ENCODE measurements around the gene RNLS. TPM values are rescaled to one million over a fixed set of nuclear protein-coding genes. Genes with fewer than 3 reads are reported as not detected.

RNLS gene
- total RNA-seq, 2 experiments from 2014 or later: 0.95 to 2.7 TPM

GRCh38 chr10:88522715-88523114 lies 60.4 kb downstream of the RNLS start:
- Histone ChIP-seq H3K9me3 (ENCODE audit: control insufficient read depth in 1 of 2, insufficient read depth in 1 of 2, low read length in 2 of 2) (no peaks in the 10 kb centered on the region), H3K4me3 (ENCODE audit: low read length) (no peak overlapping the region), H3K36me3 (ENCODE audit: insufficient read depth, low read length) (no peaks in the 10 kb centered on the region), H3K4me1 (ENCODE audit: insufficient read depth, low read length) (no peaks in the 10 kb centered on the region), H3K27ac (ENCODE audit: low read depth in 1 of 2, low read length in 2 of 2) (no peak overlapping the region), H3K27me3 (ENCODE audit: control insufficient read depth in 1 of 2, insufficient read depth in 2 of 2, low read length in 2 of 2) (no peaks in the 10 kb centered on the region)
- Mint-ChIP-seq H3K36me3 (ENCODE audit: low read depth) (no peaks in the 10 kb centered on the region), H3K4me3 (no peak overlapping the region), H3K4me1 (ENCODE audit: low read depth) (no peaks in the 10 kb centered on the region), H3K9me3 (no peaks in the 10 kb centered on the region), H3K27me3 (no peaks in the 10 kb centered on the region), H3K27ac (no peak overlapping the region)
- DNase-seq (no peak), ATAC-seq (ENCODE audit: poor library complexity) (no peak)
- intact Hi-C loops (cut with DNase I, micrococcal nuclease): no loop called here
- POLR2A ChIA-PET: no interaction called here
- TF ChIP-seq CTCF (IDR thresholded peaks at IDR 0.05): no peak
- CTCF ChIA-PET: no interaction called here

- CTCF ChIA-PET: no interaction called here
- H3K27me3 Mint-ChIP-seq: no peaks in the 10 kb centered on the region
- intact Hi-C loops (cut with DNase I, micrococcal nuclease): no loop called here
- Histone ChIP-seq H3K9me3 (ENCODE audit: control insufficient read depth in 1 of 2, insufficient read depth in 1 of 2, low read length in 2 of 2) (no peaks in the 10 kb centered on the region), H3K4me1 (ENCODE audit: insufficient read depth, low read length) (no peaks in the 10 kb centered on the region), H3K27me3 (ENCODE audit: control insufficient read depth in 1 of 2, insufficient read depth in 2 of 2, low read length in 2 of 2) (no peaks in the 10 kb centered on the region), H3K4me3 (ENCODE audit: low read length) (no peak overlapping the region), H3K27ac (ENCODE audit: low read depth in 1 of 2, low read length in 2 of 2) (no peak overlapping the region), H3K36me3 (ENCODE audit: insufficient read depth, low read length) (no peaks in the 10 kb centered on the region)
- no peak for TF ChIP-seq CTCF (IDR thresholded peaks at IDR 0.05)
- no peak overlapping the region for H3K27ac Mint-ChIP-seq
- DNase-seq: no peak
- no peak for ATAC-seq (ENCODE audit: poor library complexity)
- H3K36me3 Mint-ChIP-seq (ENCODE audit: low read depth): no peaks in the 10 kb centered on the region
- H3K4me3 Mint-ChIP-seq: no peak overlapping the region
- no peaks in the 10 kb centered on the region for H3K4me1 Mint-ChIP-seq (ENCODE audit: low read depth)
- POLR2A ChIA-PET: no interaction called here
- H3K9me3 Mint-ChIP-seq: no peaks in the 10 kb centered on the region
Measured at GRCh38 chr10:88521791-88522190, 61.3 kb downstream of the RNLS start.

- H3K36me3 Mint-ChIP-seq (ENCODE audit: low read depth): no peaks in the 10 kb centered on the region
- H3K27me3 ChIP-seq (ENCODE audit: control insufficient read depth in 1 of 2, insufficient read depth in 2 of 2, low read length in 2 of 2): no peaks in the 10 kb centered on the region
- H3K9me3 ChIP-seq (ENCODE audit: control insufficient read depth in 1 of 2, insufficient read depth in 1 of 2, low read length in 2 of 2): no peaks in the 10 kb centered on the region
- no peaks in the 10 kb centered on the region for H3K36me3 ChIP-seq (ENCODE audit: insufficient read depth, low read length)
- DNase-seq (no peak), ATAC-seq (ENCODE audit: poor library complexity) (no peak)
- ChIA-PET CTCF (no interaction called here), POLR2A (interaction anchor here (0.6 kb wide), 1 partner anchor 822 kb away, joined by 3 read pairs; no protein-coding TSS in a partner anchor)
- no peak overlapping the region for H3K27ac ChIP-seq (ENCODE audit: low read depth in 1 of 2, low read length in 2 of 2)
- TF ChIP-seq CTCF (IDR thresholded peaks at IDR 0.05): no peak
- H3K4me1 Mint-ChIP-seq (ENCODE audit: low read depth): no peaks in the 10 kb centered on the region
- no peak overlapping the region for H3K4me3 ChIP-seq (ENCODE audit: low read length)
- no peaks in the 10 kb centered on the region for H3K9me3 Mint-ChIP-seq
- no peaks in the 10 kb centered on the region for H3K27me3 Mint-ChIP-seq
- H3K4me3 Mint-ChIP-seq: no peak overlapping the region
- H3K4me1 ChIP-seq (ENCODE audit: insufficient read depth, low read length): no peaks in the 10 kb centered on the region
- no peak overlapping the region for H3K27ac Mint-ChIP-seq
- intact Hi-C loops (cut with DNase I, micrococcal nuclease): no loop called here
Measured at GRCh38 chr10:88515235-88515634, 67.9 kb downstream of the RNLS start.

Data from CD4-positive, alpha-beta T cell (primary cell).